ENCODE data around the gene PAEP.

Gene PAEP

DNA sequence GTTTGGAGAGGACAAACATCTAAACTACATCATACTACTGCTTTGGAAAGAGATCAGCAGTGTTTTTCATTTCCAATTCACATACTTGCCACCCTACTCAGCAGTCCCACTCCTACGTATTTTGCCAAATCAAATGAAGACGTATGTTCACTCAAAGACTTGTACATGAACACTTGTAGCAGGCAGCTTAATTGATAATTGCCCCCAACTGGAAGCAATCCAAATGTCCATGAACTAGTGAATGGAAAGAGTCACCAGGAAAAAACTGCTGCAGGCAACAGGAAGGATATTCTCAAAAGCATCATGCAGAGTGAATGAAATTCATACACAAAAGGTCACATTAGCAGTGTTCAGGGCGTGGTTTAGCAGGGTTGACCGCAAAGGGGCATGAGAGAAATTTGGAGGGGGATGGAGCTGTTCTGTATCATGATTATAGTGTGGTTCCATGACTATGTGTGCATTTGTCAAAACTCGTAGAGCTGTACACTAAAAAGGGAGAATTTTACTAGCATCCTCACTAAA, 38.8 kb downstream of the PAEP start:
- DNase-seq (ENCODE audit: low read depth), result no peak

DNA sequence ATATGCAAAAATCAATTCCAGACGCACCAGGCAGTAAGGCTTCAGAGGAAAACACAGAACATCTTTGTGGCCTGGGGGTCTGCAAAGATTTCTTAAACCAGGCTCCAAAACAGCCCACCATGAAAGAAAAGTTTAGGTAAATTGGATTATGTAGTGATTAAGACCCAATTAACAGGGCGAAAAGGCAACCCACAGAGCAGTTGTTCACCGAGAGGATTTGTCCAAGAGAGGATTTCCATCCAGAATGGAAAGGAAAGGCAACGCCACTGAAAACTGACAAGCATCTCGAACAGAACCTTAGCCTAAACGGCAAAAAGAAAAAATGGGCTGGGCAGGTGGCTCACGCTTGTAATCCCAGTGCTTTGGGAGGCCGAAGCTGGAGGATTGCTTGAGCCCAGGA, 40.4 kb downstream of the PAEP start:
- no peak for DNase-seq (ENCODE audit: low read depth)

GRCh38 chr9:135602789-135603481, 41.4 kb downstream of the PAEP start:
- DNase-seq (ENCODE audit: low read depth), result no peak

GRCh38 chr9:135604437-135605237, 43.1 kb downstream of the PAEP start:
- no peak for DNase-seq (ENCODE audit: low read depth)

DNA sequence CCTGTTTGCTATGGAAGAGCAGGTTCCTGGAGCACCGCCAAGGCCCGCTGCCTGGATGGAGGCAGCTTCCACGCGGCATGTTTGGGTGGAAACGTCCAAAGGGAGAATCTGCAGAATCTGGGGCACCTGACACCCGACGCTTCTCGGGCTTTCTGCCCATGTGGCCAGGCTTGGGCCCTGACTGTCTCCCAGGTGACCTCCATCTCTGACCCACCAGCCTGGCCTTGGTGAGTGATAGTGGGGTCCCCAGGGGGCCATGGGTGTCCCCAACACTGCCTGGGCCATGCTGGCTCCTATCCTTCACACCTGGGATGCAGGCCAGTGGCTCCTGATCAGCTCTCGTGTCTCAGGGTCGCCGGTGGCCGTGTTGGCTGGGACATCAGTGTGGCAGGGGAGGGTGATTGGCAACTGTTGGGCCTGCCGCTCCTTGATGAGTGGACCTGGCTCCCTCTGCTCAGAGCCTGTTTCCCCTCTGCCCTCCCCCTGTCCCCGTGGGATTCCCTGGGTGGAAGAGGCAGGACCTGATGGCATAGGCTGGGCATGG, 43.8 kb downstream of the PAEP start:
- DNase-seq (ENCODE audit: low read depth), result no peak

- DNase-seq (ENCODE audit: low read depth), result no peak
These were observed 45.3 kb downstream of the PAEP start for GRCh38 chr9:135606885-135607259.

DNA sequence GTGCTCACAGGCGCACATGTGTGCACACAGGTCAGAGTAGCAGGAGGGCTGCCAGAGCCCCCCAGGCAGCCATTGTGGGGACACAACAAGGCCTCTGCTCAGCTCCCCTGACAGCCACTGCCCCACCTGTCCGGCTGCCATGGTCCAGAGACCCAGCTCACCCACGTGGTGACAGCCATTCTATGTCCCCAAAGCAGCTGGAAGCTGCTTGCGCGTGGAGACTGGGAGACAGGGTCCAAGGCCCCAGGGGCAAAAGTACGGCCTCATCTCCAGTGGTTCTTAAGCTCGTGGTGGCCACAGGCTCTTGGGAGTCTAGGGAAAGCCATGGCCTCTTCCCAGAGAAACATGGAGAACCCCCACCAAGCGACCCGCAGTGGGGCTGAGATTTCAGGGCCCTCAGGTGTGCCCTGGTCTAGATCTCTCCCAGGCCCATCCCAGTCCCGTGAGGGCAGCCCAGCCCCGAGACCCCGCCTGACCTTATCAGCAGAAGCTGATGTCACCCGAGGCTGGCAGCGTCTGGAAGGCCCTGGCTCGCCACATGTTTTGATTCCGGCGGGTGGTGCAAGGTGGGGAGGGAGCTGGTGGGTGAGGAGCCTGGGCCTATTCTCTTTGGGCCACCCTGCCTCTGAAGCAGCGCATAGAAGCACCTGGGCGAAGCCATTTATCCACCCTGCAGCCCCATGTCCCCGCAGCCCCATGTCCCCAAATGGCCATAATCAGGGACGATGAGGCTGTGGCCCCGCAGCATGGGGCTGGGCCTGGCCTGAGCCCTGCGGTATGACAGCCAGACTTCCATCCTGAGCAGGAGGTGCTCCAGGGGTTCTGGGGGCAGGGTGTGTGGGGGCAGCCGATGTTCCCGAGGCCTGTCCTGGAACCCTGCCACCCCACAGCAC, 46.1 kb downstream of the PAEP start:
- no peak for DNase-seq (ENCODE audit: low read depth)

GRCh38 chr9:135608294-135608998, 46.9 kb downstream of the PAEP start:
- no peak for DNase-seq (ENCODE audit: low read depth)

- no peak for DNase-seq (ENCODE audit: low read depth)
These were observed 47.4 kb downstream of the PAEP start for GRCh38 chr9:135608999-135609317.

- no peak for DNase-seq (ENCODE audit: low read depth)
These were observed 47.9 kb downstream of the PAEP start for GRCh38 chr9:135609366-135609955.

DNA sequence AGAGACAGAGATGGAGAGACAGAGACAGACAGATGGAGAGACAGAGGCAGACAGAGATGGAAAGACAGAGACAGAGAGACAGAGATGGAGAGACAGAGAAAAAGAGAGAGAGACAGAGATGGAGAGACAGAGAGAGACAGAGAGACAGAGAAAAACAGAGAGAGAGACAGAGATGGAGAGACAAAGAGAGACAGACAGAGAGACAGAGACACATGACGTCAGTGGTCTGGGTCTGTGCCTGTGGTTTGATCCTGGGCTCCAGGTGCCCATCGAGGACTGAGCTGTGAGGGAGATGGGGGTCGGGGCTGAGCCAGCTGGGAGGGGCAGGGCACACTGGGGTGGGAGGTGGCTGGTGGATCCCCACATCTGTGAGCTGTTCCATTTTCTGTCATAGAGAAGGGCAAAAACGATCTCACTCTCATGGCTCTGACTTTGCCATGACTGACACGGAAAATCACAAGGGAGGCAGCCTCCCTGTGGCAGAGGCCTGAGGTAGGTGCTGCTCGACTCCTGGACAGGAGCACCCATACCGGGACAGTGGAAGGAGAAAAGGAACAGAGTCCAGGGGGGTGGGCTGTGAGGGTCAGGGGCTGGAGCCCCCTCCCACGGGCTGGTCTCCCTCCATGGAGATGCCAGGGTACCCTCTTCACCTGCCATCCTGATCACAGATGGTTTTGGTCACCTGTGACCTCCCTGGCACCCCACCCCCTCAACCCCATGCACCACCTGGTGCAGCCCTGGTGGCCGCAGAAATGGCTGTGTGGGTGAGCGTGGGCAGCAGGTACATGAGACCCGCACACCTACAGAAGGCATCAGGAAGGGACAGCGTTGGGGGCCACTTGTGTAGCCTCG, 49.0 kb downstream of the PAEP start:
- DNase-seq (ENCODE audit: low read depth), result no peak

- no peak for DNase-seq (ENCODE audit: low read depth)
These were observed 49.8 kb downstream of the PAEP start for GRCh38 chr9:135611142-135611874.

GRCh38 chr9:135611875-135612209, 50.3 kb downstream of the PAEP start:
- DNase-seq (ENCODE audit: low read depth), result no peak

DNA sequence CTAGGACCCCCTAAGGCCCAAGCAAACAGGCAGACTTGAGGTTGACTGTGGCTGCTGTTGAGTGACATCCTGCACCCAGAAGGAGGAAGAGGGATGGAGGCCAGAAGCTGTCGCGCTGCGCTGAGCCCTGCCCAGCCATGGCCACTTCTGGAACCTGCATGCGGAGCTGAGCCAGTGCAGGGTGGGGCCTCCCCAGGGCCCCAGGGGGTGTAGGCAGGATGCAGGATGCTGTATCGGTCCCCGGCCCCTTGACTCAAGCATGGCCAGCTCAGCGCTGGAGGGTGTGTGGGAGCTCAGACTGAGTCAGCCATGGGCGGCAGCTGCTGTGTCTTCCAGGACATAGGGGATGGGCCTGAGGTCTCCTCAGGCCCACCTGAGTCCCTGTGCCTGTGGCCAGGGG, 50.9 kb downstream of the PAEP start:
- DNase-seq (ENCODE audit: low read depth), result no peak

GRCh38 chr9:135612981-135613910, 51.7 kb downstream of the PAEP start:
- DNase-seq (ENCODE audit: low read depth), result no peak

GRCh38 chr9:135613946-135614805, 52.6 kb downstream of the PAEP start:
- DNase-seq (ENCODE audit: low read depth), result no peak

DNA sequence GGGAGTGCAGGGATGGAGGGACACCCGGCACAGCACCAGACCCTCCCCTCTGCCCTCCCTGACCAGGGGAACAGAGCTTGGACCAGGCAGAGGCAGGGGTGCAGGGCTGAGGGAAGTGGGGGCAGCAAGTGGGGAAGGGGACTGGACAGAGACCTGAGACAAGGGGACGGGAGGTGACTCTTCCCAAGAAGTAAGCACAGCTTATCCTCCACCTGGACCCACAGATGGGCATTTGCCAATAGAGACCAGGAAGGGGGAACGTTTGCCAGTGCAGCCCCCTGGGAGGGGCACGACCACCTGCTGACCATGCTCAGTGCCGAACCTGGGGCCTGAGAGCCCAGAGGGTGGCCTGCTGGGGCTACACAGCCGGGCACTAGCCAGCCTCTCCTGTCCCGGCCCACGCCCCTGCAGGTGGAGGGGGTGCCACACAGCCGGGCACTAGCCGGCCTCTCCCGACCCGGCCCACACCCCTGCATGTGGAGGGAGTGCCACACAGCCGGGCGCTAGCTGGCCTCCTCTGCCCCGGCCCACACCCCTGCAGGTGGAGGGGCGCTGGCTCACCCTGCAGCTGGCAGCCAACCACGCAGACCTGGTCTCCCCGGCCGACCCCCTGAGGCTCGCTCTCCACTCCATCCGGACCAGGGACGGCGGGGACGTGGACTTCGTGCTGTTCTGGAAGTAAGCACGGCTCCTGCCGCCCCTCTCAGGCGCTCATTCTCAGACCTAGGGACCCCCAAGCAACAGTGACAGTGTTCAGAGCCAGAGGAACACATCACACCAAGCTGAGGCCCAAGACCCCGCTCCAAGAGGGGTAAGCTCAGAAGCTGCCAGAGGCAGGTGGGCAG, 53.5 kb downstream of the PAEP start:
- no peak for DNase-seq (ENCODE audit: low read depth)

Measured in non-pigmented ciliary epithelial cell (primary cell).